AG10803 (cell line): Measurements from ENCODE around the gene PLAGL1.

Experiments used
- DNase-seq: peaks from one replicate; pipeline ENCODE4 v3.0.0; 2010; ENCODE audit warnings: low read depth
- H3K4me3 ChIP-seq: 2 replicates; pipeline ENCODE4 v1.5.1; 2011; ENCODE audit warnings: mild to moderate bottlenecking, low read length, control low read depth
- TF ChIP-seq, protein P1 (sequence below): conservative IDR thresholded peaks from 2 replicates; pipeline ENCODE4 v1.5.1; 2011; ENCODE audit warnings: mild to moderate bottlenecking, low read length, control low read depth, inconsistent platforms

Gene PLAGL1

DNA sequence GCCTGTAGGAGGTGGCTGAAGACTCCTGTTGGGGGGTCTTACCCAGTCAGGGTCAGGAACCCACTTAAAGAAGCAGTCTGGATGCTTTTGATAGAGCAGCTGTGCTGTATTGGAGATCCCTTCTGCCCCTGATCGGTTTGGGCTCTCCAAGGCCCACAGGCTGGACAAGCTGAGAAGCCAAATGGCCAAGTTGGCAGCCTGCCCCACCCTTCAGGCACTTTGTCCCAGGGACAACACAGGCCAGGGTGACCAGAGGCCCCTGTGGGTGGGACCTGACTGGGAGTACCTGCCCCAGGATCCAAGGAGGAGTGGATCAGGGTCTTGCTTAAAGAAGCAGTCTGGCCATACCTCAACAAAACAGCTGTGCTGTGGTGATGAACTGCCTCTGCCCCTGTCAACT, 95.4 kb downstream of the PLAGL1 start:
- DNase-seq: no peak
- TF ChIP-seq, protein P1, sequence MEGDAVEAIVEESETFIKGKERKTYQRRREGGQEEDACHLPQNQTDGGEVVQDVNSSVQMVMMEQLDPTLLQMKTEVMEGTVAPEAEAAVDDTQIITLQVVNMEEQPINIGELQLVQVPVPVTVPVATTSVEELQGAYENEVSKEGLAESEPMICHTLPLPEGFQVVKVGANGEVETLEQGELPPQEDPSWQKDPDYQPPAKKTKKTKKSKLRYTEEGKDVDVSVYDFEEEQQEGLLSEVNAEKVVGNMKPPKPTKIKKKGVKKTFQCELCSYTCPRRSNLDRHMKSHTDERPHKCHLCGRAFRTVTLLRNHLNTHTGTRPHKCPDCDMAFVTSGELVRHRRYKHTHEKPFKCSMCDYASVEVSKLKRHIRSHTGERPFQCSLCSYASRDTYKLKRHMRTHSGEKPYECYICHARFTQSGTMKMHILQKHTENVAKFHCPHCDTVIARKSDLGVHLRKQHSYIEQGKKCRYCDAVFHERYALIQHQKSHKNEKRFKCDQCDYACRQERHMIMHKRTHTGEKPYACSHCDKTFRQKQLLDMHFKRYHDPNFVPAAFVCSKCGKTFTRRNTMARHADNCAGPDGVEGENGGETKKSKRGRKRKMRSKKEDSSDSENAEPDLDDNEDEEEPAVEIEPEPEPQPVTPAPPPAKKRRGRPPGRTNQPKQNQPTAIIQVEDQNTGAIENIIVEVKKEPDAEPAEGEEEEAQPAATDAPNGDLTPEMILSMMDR: no peak
- H3K4me3 ChIP-seq: no peak overlapping the region

DNA sequence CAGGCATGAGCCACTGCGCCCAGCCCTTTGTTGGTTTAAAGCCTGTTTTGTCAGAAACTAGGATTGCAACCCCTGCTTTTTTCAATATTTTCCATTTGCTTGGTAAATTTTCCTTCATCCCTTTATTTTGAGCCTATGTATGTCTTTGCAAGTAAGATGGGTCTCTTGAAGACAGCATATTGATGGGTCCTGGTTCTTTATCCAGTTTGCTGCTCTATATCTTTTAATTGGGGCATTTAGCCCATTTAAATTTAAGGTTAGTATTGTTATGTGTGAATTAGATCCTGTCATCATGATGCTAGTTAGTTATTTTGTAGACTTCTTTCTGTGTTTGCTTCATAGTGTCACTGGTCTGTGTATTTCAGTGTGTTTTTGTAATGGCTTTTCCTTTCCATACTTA, 97.0 kb downstream of the PLAGL1 start:
- H3K4me3 ChIP-seq: no peak overlapping the region
- TF ChIP-seq, protein P1: no peak
- DNase-seq: no peak

GRCh38 chr6:143902827-143903226, 105.2 kb downstream of the PLAGL1 start:
- TF ChIP-seq, protein P1: no peak
- H3K4me3 ChIP-seq: no peak overlapping the region
- DNase-seq: no peak

DNA sequence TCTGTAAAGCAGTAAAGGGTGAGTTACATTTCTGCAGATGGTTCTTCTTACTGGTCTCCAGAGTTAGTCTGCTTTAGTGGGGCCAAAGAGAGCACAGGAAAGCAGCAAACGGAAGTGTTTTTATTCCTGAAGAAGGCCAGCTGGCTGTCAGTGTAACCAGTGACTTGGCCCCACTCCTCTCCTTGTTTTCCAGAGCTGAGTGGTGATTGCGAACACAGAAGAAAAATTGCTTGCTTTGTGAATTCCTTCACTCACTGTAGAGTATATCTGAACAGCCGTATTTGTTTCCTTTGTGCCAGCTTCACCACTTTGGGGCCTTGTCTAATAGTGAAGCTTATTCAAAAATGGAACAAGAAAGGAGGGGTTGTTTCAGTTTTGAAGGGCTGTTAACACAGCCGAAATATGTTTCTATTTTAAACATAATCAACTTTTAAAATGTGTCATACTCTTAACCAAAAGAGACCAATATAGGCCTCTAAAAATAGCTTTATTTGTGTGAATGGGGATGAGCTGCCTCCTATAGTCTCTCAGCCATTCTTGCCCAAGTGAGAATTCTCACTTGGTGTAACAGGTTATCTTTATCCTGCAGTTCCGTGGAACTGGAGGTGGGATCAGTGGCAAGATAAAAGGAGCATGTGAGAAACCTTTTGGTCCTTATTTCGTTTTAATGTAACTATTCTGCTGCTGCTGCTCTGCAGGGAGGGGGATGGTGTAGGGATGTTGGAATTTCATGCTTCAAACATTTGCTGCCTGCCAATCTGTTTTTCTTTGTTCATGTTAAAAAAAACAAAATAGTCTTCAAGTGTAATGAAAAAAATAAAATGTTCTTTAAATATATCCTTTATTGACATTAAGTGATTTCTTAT, 105.9 kb downstream of the PLAGL1 start:
- no peak overlapping the region for H3K4me3 ChIP-seq
- TF ChIP-seq, protein P1: no peak
- DNase-seq: peak; percentile 66

- TF ChIP-seq, protein P1: no peak
- no peak for DNase-seq
These were observed 107.7 kb downstream of the PLAGL1 start for GRCh38 chr6:143900358-143900757.

GRCh38 chr6:143896126-143896860, 111.8 kb downstream of the PLAGL1 start:
- TF ChIP-seq, protein P1: no peak
- H3K4me3 ChIP-seq: no peak overlapping the region
- no peak for DNase-seq

More at GRCh38 chr6:143900358-143900757, 107.7 kb downstream of the PLAGL1 start:
- H3K4me3 ChIP-seq: no peak overlapping the region
